PFSK-1 (cell line): Measurements from ENCODE around the gene KCTD5.

ENCODE experiments used
- POLR2AphosphoS5 ChIP-seq: IDR thresholded peaks from 2 replicates; pipeline ENCODE4 v1.6.1; 2012; ENCODE audit warnings: low read depth, mild to moderate bottlenecking, control low read depth, low read length, moderate library complexity
- REST ChIP-seq, 2 experiments: IDR thresholded peaks; 2 replicates each; pipeline versions ENCODE4 v1.6.1 to v1.8.0; 2011 to 2012; ENCODE audit warnings: low read depth in 2 of 2, low read length in 2 of 2, control low read depth in 1 of 2, inconsistent platforms in 1 of 2, mild to moderate bottlenecking in 1 of 2, moderate library complexity in 1 of 2; ENCODE audit not compliant: insufficient read depth in 1 of 2

- TF ChIP-seq POLR2AphosphoS5 = no peak
- no peak for TF ChIP-seq REST (IDR thresholded peaks at IDR 0.05; ENCODE audit: insufficient read depth in 1 of 2, low read depth in 2 of 2, low read length in 2 of 2)
These were observed 66.6 kb downstream of the KCTD5 start for GRCh38 chr16:2748757-2749455.
